Kidney (tissue), 14 donors: ENCODE data around the gene TFAP2D. TPM values are rescaled to one million over a fixed set of nuclear protein-coding genes. Genes with fewer than 3 reads are reported as not detected.

Source experiments
- DNase-seq, 5 donors: peaks; one replicate each; pipeline ENCODE4 v3.0.0-alpha.2; 2013 to 2020
- FAIRE-seq: peaks from 2 replicates; lab custom pipeline; 2012; peaks lifted over from hg19 to GRCh38; lab: Jason Lieb, UNC
- H3K27ac ChIP-seq, 2 donors: one replicate each; pipeline ENCODE4 v1.7.0; 2013; ENCODE audit warnings: low read depth in 2 of 2, low read length in 2 of 2, inconsistent platforms in 1 of 2
- H3K27me3 ChIP-seq: one replicate; pipeline ENCODE4 v1.7.1; 2013; ENCODE audit warnings: low read length, inconsistent platforms; ENCODE audit not compliant: control insufficient read depth, insufficient read depth
- H3K36me3 ChIP-seq, 3 donors: one replicate each; pipeline versions ENCODE4 v1.7.0 to v1.7.1; 2013; ENCODE audit warnings: low read length in 3 of 3, control low read depth in 1 of 3, inconsistent platforms in 1 of 3; ENCODE audit not compliant: insufficient read depth in 3 of 3, control insufficient read depth in 2 of 3
- H3K4me1 ChIP-seq, 3 donors: one replicate each; pipeline versions ENCODE4 v1.7.0 to v1.7.1; 2013; ENCODE audit warnings: low read length in 3 of 3, inconsistent platforms in 1 of 3, low read depth in 1 of 3; ENCODE audit not compliant: control insufficient read depth in 2 of 3, insufficient read depth in 2 of 3
- H3K4me3 ChIP-seq, 3 donors: one replicate each; pipeline versions ENCODE4 v1.7.0 to v1.8.1; 2013; ENCODE audit warnings: low read length in 3 of 3, control low read depth in 1 of 3, inconsistent platforms in 1 of 3
- H3K9ac ChIP-seq, 3 donors: one replicate each; pipeline versions ENCODE4 v1.7.0 to v1.7.1; 2013; ENCODE audit warnings: low read length in 3 of 3, control low read depth in 1 of 3, inconsistent platforms in 1 of 3
- H3K9me3 ChIP-seq, 3 donors: one replicate each; pipeline versions ENCODE4 v1.7.0 to v1.7.1; 2013; ENCODE audit warnings: low read length in 3 of 3, control low read depth in 1 of 3, inconsistent platforms in 1 of 3; ENCODE audit not compliant: control insufficient read depth in 2 of 3, insufficient read depth in 1 of 3
- CTCF ChIP-seq: IDR thresholded peaks from 3 replicates; pipeline ENCODE4 v1.5.1; 2012; ENCODE audit warnings: mild to moderate bottlenecking, moderate library complexity, borderline replicate concordance; ENCODE audit not compliant: insufficient read depth; ENCODE audit errors: extremely low read depth
- intact Hi-C: fragments of 100-400 bp; cut with DNase I; formaldehyde crosslinking; loops from one replicate; pipeline ENCODE4 v1.11.1; 2022
- polyA plus RNA-seq: library from polyadenylated mRNA; stranded (reverse); fragments of 350-450 nt; fragmentation: Illumina TruSeq; extraction: RNeasy Lipid Tissue Mini Kit (QIAGEN cat#74804); gene quantifications from one replicate; pipeline ENCODE4 v1.2.3, GENCODE V29; 2014; ENCODE audit warnings: low read depth, low replicate concordance; ENCODE audit not compliant: insufficient read depth
- total RNA-seq: library from RNA; stranded (reverse); fragmentation: NEBNext Ultra II Directional; extraction: Animal tissue kit (Norgen Biotek cat#: 25700); gene quantifications from one replicate; pipeline ENCODE4 v1.2.1, GENCODE V29; 2021
- donor health status: control.
- donor health status: control.
- donor health status: control.
- donor health status: control.
- donor health status: control.
- donor health status: DM: yes; HTN: yes; CAD: no.
- donor health status: Normal renal cell carcinoma (clear cell type).

Gene TFAP2D
- total and polyA plus RNA-seq, 2 donors from 2014 or later = not detected

GRCh38 chr6:50742161-50742560 is 28.8 kb downstream of the TFAP2D start:
- no peak overlapping the region for H3K4me3 ChIP-seq
- H3K27ac ChIP-seq = no peak overlapping the region
- intact Hi-C loops = no loop called here
- no peak overlapping the region for H3K9ac ChIP-seq
- no peaks in the 10 kb centered on the region for H3K9me3 ChIP-seq
- FAIRE-seq = no peak
- H3K36me3 ChIP-seq = no peaks in the 10 kb centered on the region
- H3K4me1 ChIP-seq = no peaks in the 10 kb centered on the region
- no peak for TF ChIP-seq CTCF
- no peak for DNase-seq
- H3K27me3 ChIP-seq = no peaks in the 10 kb centered on the region

GRCh38 chr6:50744976-50745375 is 31.6 kb downstream of the TFAP2D start:
- Histone ChIP-seq H3K27ac (no peak overlapping the region), H3K9ac (no peak overlapping the region), H3K36me3 (no peaks in the 10 kb centered on the region), H3K4me3 (no peak overlapping the region), H3K4me1 (no peaks in the 10 kb centered on the region), H3K9me3 (no peaks in the 10 kb centered on the region), H3K27me3 (no peaks in the 10 kb centered on the region)
- intact Hi-C loops = no loop called here
- FAIRE-seq (no peak), DNase-seq (no peak)
- no peak for TF ChIP-seq CTCF

- Histone ChIP-seq H3K9ac (no peak overlapping the region), H3K36me3 (no peaks in the 10 kb centered on the region), H3K4me3 (no peak overlapping the region), H3K9me3 (peaks cover 0 to 4% (median 0%) of the 10 kb centered on the region in 3 donors), H3K27me3 (no peaks in the 10 kb centered on the region), H3K27ac (no peak overlapping the region), H3K4me1 (no peaks in the 10 kb centered on the region)
- no peak for TF ChIP-seq CTCF
- DNase-seq (no peak), FAIRE-seq (no peak)
- intact Hi-C loops = no loop called here
Measured at GRCh38 chr6:50762798-50763197, 49.5 kb downstream of the TFAP2D start.

GRCh38 chr6:50778696-50779095 is 65.4 kb downstream of the TFAP2D start:
- intact Hi-C loops = no loop called here
- no peak overlapping the region for H3K27ac ChIP-seq
- H3K9ac ChIP-seq = no peak overlapping the region
- no peak overlapping the region for H3K4me3 ChIP-seq
- FAIRE-seq = no peak
- no peaks in the 10 kb centered on the region for H3K27me3 ChIP-seq
- H3K9me3 ChIP-seq = no peaks in the 10 kb centered on the region
- no peak for DNase-seq
- TF ChIP-seq CTCF = no peak
- H3K4me1 ChIP-seq = no peaks in the 10 kb centered on the region
- H3K36me3 ChIP-seq = no peaks in the 10 kb centered on the region
